ENCODE data around the gene ITGA8. TPM values are rescaled to one million over a fixed set of nuclear protein-coding genes. Genes with fewer than 3 reads are reported as not detected.
"Not testable (repeated sequence)": the region's sequence is repeated elsewhere in the genome, so short reads cannot be mapped to it uniquely, and the experiment has no call there.

ITGA8 gene
- total RNA-seq, 1 experiment from 2014 or later = 0.02 TPM

DNA sequence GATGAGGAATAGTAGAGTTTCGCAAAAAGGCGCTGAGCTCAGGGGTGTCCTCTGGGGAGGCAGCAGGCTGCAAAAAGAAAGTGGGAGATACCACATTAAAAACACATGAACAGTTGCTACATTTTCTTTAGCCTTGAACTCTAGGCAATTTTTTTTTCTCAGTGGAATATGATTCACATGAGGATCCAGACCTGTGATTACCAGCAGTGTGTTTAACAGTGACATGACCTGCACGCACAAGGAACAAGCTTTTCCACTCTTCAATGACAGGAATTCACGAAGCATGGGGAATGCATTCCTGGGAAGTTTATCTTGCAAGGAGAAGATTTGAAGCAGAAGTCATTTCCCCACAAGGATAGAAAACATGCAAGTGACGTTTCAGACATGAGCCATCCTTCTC is 161.6 kb downstream of the ITGA8 start:
- CTCF ChIA-PET = interaction anchor here (1.2 kb wide), 1 partner anchor 27 kb away, joined by 4 read pairs; no protein-coding TSS in a partner anchor
- no TSS peak for BruUV-seq (replicated peaks)
- TF ChIP-seq JUND (IDR thresholded peaks at IDR 0.05) (no peak), RAD21 (IDR thresholded peaks at IDR 0.05; ENCODE audit: low read depth) (no peak), SIN3A (IDR thresholded peaks at IDR 0.05; ENCODE audit: low read depth) (no peak), POLR2A (IDR thresholded peaks at IDR 0.05; ENCODE audit: borderline replicate concordance, extremely low read depth, insufficient read depth, insufficient read length) (no peak), EGR1 (IDR thresholded peaks at IDR 0.05; ENCODE audit: low read depth) (no peak), FOSL1 (IDR thresholded peaks at IDR 0.05; ENCODE audit: low read depth) (no peak), EZH2phosphoT487 (IDR thresholded peaks at IDR 0.05; ENCODE audit: borderline replicate concordance) (no peak)
- TF ChIP-seq, protein P1, sequence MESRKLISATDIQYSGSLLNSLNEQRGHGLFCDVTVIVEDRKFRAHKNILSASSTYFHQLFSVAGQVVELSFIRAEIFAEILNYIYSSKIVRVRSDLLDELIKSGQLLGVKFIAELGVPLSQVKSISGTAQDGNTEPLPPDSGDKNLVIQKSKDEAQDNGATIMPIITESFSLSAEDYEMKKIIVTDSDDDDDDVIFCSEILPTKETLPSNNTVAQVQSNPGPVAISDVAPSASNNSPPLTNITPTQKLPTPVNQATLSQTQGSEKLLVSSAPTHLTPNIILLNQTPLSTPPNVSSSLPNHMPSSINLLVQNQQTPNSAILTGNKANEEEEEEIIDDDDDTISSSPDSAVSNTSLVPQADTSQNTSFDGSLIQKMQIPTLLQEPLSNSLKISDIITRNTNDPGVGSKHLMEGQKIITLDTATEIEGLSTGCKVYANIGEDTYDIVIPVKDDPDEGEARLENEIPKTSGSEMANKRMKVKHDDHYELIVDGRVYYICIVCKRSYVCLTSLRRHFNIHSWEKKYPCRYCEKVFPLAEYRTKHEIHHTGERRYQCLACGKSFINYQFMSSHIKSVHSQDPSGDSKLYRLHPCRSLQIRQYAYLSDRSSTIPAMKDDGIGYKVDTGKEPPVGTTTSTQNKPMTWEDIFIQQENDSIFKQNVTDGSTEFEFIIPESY (IDR thresholded peaks at IDR 0.05; ENCODE audit: extremely low read depth, insufficient replicate concordance, low read length) = no peak
- TF ChIP-seq, protein P2, sequence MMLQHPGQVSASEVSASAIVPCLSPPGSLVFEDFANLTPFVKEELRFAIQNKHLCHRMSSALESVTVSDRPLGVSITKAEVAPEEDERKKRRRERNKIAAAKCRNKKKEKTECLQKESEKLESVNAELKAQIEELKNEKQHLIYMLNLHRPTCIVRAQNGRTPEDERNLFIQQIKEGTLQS (IDR thresholded peaks at IDR 0.05) = no peak
- H3K4me2 ChIP-seq (ENCODE audit: low read length) = no peak overlapping the region
- H3K9me2 ChIP-seq (ENCODE audit: insufficient read depth) = no peaks in the 10 kb centered on the region
- H4K20me1 ChIP-seq (ENCODE audit: insufficient read depth) = no peaks in the 10 kb centered on the region
- no peaks in the 10 kb centered on the region for H3K36me3 ChIP-seq (ENCODE audit: control insufficient read depth in 1 of 2, insufficient read depth in 2 of 2, low read length in 2 of 2)
- H3K9ac ChIP-seq (ENCODE audit: low read length) = no peak overlapping the region
- POLR2A ChIA-PET = no interaction called here
- RAD21 ChIA-PET (ENCODE audit: low non-redundant PET in 1 of 2, low total read pairs in 2 of 2, uncharacterized antibody in 2 of 2, unreplicated experiment in 2 of 2) = no interaction called here
- H3K4me1 ChIP-seq (ENCODE audit: control insufficient read depth in 1 of 2, insufficient read depth in 2 of 2, low read length in 2 of 2) = no peaks in the 10 kb centered on the region
- ATAC-seq (no peak), DNase-seq (ENCODE audit: low read depth, low spot score) (no peak)
- H3K79me2 ChIP-seq (ENCODE audit: insufficient read depth, low read length) = no peaks in the 10 kb centered on the region
- H3K27me3 ChIP-seq (ENCODE audit: insufficient read depth, low read length) = peaks cover 23% of the 10 kb centered on the region; the same call in 1 of the 2 replicates
- no peak overlapping the region for H2AFZ ChIP-seq (ENCODE audit: low read depth, low read length, poor library complexity, severe bottlenecking)
- H3K4me3 ChIP-seq (replicated peaks in 1 of 2; ENCODE audit: low read depth in 1 of 2, low read length in 2 of 2) = no peak overlapping the region
- no peaks in the 10 kb centered on the region for H3K9me3 ChIP-seq (ENCODE audit: control insufficient read depth in 1 of 2, insufficient read depth in 1 of 2, low read depth in 1 of 2, low read length in 2 of 2)
- H3K27ac ChIP-seq (ENCODE audit: low read depth, low read length) = no peak overlapping the region
- intact Hi-C loops (cut with micrococcal nuclease) = no loop called here

DNA sequence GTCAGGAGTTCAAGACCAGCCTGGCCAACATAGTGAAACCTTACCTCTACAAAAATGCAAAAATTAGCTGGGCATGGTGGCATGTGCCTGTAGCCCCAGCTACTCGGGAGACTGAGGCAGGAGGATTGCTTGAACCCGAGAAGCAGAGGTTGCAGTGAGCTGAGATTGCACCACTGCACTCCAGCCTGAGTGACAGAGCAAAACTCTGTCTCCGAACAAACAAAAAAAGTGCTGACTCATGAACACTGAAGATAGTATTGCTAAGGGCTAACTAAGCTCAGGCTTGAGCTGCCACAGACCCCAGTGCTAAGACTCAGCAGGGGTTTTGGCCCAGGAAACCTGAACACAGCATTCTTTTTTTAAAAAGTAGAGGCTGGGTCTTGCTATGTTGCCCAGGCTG is 162.6 kb downstream of the ITGA8 start:
- H4K20me1 ChIP-seq (ENCODE audit: insufficient read depth); BruUV-seq (replicated peaks); H3K4me3 ChIP-seq (replicated peaks in 1 of 2; ENCODE audit: low read depth in 1 of 2, low read length in 2 of 2); RAD21 ChIA-PET (ENCODE audit: low non-redundant PET in 1 of 2, low total read pairs in 2 of 2, uncharacterized antibody in 2 of 2, unreplicated experiment in 2 of 2); H3K4me1 ChIP-seq (ENCODE audit: control insufficient read depth in 1 of 2, insufficient read depth in 2 of 2, low read length in 2 of 2); POLR2A ChIA-PET; H3K9me3 ChIP-seq (ENCODE audit: control insufficient read depth in 1 of 2, insufficient read depth in 1 of 2, low read depth in 1 of 2, low read length in 2 of 2); H3K9ac ChIP-seq (ENCODE audit: low read length); ATAC-seq; intact Hi-C loops (cut with micrococcal nuclease); H3K79me2 ChIP-seq (ENCODE audit: insufficient read depth, low read length); H3K27ac ChIP-seq (ENCODE audit: low read depth, low read length); H3K4me2 ChIP-seq (ENCODE audit: low read length); DNase-seq (ENCODE audit: low read depth, low spot score); H3K9me2 ChIP-seq (ENCODE audit: insufficient read depth); H2AFZ ChIP-seq (ENCODE audit: low read depth, low read length, poor library complexity, severe bottlenecking); H3K36me3 ChIP-seq (ENCODE audit: control insufficient read depth in 1 of 2, insufficient read depth in 2 of 2, low read length in 2 of 2): not testable (repeated sequence)
- CTCF ChIA-PET = interaction anchor here (1.2 kb wide), 1 partner anchor 28 kb away, joined by 4 read pairs; no protein-coding TSS in a partner anchor
- peaks cover 23% of the 10 kb centered on the region; the same call in 1 of the 2 replicates for H3K27me3 ChIP-seq (ENCODE audit: insufficient read depth, low read length)
